Eye (tissue), 1 donor: ENCODE data around the gene CMTM2.
"Not testable (repeated sequence)": the region's sequence is repeated elsewhere in the genome, so short reads cannot be mapped to it uniquely, and the experiment has no call there.

Source experiments
- DNase-seq: peaks from one replicate; pipeline ENCODE4 v3.0.0-alpha.2; 2015

Gene CMTM2

DNA sequence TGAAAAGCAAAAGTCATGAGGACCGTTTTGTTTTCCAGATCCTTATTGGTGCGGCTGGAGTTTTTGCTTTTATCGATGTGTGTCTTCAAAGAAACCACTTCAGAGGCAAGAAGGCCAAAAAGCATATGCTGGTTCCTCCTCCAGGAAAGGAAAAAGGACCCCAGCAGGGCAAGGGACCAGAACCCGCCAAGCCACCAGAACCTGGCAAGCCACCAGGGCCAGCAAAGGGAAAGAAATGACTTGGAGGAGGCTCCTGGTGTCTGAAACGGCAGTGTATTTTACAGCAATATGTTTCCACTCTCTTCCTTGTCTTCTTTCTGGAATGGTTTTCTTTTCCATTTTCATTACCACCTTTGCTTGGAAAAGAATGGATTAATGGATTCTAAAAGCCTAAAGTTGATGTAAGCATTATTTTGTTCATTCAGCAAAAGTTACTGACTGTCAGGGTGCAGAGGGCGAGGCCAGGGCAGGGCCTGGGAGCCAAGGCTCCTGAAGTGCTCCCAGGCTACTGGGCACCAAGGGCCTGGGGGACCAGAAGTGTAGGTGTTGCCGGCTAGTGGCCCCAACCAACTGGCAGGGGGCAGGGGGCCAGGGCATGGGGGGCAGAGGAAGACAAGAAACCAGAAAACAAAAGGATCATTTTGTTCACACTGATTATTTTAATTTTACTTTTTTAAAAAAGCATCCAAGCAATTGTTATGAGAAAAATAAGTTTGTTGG lies 8.8 kb downstream of the CMTM2 start:
- DNase-seq = no peak

DNA sequence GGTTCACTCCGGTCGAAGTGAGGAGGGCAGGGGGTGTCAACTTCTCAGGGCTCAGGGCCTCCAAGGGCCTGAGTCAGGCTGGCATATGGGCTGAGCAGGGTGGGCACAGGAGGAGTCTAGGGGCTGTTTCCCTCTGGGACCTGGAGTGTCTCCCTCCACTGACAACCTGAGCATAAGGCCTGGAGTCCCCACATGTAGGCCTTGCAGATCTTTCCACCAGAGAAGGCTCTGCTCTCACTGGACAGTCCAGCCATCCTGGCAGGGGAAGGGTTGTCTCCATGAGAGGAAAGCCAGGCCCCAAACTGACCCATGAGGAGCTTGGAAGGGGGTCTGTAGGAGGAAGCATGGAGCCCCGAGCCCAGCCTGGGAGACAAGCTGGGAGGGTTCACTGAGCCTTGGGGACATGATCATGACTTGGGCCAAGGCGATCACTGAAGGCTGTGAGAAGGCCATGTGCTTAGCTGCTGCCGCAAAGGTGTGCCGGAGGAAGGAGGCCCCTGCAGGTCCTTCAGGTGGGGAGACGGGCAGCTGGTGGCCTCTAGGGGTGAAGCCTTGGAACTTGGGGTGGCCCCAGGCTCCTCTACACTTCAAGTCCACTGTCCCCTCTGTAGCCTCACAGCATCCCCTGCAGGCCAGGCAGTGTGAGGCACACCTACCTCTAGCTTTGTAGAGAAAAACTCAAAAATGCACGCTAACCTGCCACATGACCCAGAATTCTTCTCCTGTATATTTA lies 9.9 kb downstream of the CMTM2 start:
- DNase-seq = no peak

DNA sequence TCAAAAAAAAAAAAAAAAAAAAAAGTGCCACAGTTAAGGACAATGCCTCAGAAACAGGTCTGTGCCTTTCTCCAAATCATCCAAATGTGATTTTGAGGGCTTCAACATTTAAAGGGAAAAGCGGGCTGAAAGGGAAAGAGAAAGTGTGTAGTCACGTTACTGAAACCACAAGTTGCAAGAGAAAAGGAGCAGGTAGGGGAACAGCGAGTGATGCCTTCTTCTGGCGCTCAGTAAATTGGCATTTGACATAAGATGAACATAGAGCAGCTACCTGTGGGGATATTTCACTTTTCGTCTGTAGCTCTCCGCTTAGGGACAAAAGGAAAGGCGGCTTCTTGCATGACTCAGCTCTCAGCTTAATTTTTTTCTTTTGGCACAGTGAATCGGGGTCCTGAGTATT lies 11.1 kb downstream of the CMTM2 start:
- DNase-seq = no peak

DNA sequence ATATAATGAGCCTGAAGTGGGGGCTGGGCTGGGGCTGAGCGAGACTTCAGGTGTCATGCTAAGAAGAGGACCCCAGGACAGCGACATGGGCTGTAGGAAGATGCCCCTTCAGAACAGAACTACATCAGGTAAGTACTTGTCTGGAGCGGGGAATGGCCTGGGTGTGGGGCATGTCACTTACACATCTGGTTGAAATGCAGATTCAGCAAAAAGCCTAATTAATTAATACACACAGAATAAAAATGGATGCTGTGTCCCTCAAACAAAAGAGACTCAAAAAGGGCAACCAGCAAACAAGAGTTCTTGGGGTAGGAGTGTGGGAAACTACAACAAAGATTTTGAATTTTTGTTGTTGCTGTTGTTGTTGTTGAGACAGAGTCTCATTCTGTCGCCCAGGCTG lies 11.8 kb downstream of the CMTM2 start:
- DNase-seq = no peak

DNA sequence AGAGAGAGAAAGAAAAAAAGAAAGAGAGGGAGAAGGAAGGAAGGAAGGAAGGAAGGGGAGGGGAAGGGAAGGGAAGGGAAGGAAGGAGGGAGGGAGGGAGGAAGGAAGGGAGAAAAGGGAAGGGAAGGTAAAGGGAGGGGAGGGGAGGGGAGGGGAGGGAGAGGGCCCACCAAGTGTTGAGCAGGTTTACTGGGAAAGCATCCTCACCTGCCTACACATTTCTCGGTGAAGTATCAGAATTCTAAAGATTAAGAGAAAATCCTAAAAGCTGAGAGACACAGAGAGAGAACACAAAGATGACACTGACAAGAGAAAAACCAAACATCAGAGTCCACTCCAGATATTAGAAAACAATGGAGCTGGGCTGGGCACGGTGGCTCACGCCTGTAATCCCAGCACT lies 13.0 kb downstream of the CMTM2 start:
- DNase-seq = no peak

DNA sequence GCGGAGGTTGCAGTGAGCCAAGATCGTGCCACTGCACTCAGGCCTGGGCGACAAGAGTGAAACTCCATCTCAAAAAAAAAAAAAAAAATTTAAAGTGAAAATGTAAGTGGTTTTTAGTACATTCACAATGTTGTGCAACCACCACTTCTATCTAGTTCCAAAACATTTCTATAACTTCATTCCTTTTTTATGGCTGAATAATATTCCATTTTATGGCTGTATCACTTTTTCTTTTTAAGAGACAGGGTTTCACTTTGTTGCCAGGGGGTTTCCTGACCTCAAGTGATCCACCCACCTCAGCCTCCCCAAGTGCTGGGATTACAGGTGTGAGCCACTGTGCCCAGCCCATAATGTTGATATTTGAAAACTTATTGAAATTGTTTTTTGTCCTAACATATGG lies 13.6 kb downstream of the CMTM2 start:
- DNase-seq = no peak

DNA sequence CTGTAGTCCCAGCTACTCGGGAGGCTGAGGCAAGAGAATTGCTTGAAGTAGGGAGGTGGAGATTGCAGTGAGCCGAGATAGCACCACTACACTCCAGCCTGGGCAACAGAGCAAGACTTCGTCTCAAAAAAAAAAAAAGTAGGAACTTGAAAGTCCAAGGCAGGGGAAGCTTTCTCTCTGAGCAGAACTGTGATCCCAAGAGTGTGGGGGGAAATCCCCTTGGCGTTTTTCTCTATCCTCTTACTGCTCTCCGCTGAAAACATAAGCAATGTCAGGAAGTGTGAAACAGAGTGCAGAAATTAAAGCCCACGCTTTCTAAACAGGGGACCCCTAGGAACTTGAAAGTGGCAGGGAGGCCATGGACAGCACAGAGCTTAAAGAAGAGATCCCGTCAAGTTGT lies 15.5 kb downstream of the CMTM2 start:
- no peak for DNase-seq

DNA sequence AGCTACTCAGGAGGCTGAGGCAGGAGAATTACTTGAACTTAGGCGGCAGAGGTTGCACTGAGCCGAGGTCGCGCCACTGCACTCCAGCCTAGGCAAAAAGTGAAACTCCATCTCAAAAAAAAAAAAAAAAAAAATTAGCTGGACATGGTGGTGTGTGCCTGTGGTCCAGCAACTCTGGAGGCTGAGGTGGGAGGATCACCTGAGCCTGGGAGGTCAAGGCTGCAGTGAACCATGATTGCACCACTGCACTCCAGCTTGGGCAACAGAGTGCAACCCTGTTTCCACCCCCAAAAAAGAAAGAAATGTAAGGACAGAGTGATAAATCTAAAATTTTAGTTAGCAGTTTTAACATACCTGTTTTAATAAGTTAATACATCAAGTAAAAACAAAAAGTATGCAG lies 17.3 kb downstream of the CMTM2 start:
- DNase-seq = not testable (repeated sequence)

DNA sequence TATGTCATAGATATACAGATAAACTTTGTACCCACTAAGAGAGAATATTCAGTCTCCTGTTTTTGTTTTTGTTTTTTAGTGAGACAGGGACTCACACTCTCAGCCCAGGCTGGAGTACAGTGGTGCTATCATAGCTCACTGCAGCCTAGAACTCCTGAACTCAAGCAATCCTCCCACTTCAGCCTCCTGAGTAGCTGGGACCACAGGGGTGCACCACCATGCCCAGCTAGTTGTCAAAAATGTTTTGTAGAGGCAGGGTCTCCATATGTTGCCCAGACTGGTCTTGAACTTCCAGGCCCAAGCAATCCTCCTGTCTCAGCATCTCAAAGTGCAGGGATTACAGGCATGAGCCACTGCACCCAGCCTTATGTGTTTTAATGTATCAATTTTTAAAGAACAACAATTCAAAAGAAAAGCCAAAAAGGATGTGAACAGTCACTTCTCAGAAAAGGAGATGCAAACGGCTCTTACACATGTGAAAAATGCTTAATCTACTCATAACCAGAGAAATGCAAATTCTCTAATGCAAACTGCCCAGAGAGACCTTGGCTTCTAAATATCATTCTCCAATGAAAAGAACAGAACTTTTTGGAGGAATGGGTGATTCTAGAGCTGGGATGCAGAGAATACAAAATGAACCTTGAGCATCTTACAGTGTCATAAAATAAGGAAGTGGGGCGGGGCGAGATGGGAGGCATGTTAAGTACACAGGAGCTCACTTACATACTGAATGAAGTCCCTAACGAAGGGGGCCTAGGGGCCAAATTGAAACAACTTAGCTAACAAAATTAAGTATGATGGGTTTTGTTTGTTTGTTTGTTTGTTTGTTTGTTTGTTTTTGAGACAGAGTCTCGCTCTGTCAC lies 18.0 kb downstream of the CMTM2 start:
- DNase-seq = no peak

DNA sequence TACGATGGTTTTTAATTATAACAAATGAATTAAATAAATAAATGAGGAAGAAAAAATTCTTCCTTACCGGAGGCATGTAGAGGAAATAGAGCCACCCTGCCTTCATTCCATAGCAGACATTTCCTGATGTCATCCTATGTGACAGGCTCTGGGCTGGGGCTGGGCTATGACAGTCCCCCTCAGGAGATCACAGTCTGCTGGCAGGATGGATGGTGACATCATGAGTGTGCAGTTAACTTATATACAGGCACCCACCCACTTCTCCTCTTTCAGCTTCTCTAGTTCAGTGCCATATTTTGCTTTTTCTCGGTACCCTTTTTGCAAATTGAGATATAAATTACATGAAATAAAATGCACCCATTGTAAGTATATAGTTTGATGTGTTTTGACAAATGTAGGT lies 18.8 kb downstream of the CMTM2 start:
- DNase-seq = no peak

DNA sequence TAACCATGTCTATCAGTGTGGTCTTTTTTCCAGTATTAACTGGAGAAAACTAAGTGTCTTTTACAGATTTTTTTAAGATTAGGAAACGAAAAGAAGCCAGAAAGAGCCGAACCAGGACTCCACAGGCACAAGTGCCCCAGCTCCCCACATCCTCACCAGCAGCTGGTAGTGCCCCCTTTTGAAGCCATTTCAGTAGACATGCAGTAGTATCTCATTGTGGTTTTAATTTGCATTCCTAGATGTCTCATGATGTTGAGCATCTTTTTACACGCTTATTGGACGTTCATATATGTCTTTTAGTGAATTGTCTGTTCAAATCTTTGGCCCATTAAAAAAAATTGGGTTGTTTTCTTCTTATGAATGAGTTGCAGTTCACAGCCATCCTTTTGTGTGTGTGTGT lies 20.5 kb downstream of the CMTM2 start:
- no peak for DNase-seq

DNA sequence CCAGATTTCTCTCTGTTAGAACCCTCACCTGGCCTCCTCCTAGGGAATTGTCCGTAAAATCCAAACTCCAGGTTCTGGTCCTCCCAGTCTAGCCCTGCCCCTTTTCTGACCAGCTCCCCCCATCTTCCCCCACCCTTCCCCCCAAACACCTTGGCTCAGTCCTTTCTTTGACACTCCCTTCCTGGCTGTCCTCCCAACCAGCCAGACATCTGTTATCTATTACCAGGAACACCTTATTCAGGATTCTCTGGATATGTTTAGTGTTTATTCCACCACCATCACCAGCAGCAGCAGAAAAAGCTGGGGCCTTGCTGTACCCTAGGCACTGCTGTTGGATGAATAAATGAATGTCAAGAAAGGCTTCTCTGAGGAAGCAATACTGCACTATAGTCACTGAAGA lies 21.2 kb downstream of the CMTM2 start:
- no peak for DNase-seq

DNA sequence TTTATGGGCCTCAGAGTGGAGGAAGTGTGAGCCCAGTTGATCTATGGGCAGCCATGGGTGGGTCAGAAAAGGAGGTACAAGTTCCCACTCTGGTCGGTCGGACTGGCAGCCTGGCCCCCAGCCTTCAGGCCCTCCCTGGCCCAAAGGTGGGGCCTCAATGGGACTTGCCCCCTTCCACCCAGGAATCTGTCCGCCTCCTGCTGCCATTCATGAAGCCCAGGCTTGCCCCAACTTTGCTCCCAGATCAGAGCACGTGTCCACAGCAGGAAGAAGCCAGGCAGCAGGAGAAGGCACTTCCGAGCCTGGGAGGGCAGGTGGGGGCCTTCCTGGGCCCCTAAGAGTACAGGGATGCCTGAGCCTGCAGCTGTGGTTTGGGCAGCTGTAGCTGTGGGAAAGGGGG lies 22.2 kb downstream of the CMTM2 start:
- no peak for DNase-seq

DNA sequence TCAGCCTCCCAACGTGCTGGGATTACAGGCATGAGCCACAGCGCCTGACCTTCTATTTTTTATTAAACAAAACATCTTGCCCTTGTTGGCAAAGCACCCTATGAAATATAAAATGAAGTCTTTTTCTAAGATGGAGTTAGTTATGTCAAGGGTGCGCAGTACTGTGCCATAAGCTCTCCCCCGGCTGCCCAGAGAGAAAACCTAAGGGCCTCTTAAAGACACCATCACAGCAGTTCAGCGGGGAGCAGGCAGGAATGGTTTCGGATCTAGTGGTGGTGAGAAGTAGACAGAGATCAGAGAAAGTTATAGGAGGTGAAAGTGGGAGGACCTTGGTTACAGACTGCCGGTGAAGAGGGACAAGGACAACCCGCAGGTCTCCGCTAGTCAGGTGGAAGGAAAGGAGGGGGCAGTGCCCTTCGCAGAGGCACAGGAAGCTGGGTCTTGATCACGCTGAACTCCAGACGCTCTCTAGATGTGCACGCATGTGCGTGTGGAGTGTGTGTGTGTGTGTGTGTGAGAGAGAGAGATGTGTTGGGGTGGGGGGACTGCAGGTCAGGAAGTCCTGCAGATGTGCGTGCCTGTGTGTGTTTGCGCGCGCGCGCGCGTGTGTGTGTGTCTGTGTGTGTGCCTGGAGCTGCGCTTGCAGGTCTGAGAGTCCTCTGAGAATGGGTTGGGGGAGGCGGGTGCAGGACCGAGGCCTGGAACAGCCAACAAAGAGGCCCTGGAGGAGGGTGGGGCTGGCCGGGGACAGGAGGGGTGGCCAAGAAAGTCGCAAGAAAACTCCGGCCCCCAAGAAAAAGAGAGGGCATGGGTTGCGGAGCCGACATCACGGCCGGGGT lies 24.5 kb downstream of the CMTM2 start:
- DNase-seq = peak; percentile 92

DNA sequence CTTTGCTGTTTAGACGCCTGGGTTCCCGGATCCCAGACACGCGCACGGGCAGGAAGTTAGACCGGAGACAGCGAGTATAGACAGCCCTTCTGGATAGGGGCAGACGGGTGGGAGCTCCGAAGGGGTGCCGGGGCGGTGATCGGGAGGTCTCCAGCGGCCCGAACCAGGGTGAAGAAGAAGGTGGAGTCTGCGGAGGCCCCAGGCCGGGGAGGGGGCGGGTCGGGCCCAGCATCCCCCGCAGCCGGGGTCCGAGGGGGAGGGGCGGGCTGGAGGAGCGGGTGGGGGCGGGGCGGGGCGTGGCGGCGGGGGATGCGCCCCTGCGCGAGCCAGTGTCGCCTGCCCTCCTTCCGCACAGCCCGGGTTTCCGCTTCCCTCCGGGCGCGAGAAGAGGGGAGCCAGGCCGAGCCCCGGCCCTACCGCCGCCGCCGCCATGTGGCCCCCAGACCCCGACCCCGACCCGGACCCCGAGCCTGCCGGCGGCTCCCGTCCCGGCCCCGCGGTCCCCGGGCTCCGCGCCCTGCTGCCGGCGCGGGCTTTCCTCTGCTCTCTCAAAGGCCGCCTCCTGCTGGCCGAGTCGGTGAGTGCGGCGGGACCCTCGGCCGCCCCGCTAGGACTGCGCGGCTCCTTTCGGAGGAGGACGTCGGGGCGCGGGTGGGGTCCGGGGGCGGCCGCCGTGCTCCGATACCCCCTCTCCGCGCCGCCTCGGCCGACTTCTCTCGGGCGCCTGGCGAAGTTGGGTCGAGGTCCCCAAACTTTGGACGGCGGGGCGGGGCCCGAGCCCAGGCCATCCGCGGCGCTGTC lies 25.3 kb downstream of the CMTM2 start, which contains the start of gene CMTM3:
Gene CMTM3 (plus strand): TSS at position 329 of the 801 bp plus-strand sequence. CDS start 102 bp downstream, at position 431.
- DNase-seq = peak; percentile 91

DNA sequence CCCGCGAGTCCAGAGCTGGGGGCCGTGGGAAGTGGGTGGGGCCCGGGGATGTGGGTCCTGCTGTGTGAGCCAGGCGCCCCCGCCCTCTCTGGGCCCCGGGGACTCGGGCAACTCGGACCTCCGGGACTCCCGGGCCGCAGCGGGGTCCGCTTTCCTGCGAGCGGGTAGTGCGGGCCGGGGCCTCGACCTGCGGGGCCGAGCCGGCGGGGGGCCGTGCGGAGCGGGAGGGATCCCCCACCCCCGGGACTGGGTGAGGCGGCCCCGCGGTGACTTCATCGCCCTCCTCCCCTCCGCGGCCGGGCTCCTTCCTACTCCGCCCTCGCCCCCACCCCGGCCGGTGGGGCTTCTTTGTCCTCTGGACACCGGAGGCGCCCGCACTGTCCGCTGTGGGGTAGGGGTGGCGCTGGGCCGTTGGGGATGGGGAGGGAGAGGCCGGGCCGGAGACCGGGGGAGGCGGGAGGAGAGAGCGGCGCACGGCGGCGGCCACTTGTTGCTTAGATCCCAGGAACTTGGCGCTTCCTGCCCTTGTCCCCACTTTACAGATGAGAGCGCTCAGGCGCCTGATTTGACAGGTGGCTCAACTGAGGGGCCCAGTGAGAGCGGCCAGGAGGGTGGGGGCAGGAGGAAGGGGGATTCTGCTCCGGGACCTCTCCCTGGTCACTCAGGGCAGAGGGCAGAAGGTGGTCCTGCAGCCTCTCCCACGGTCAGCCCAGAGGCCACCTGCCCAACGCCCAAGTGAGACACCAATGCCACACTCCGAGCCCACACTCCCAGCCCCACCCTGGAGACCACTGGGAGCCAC lies 26.1 kb downstream of the CMTM2 start:
- DNase-seq = peak; percentile 71

DNA sequence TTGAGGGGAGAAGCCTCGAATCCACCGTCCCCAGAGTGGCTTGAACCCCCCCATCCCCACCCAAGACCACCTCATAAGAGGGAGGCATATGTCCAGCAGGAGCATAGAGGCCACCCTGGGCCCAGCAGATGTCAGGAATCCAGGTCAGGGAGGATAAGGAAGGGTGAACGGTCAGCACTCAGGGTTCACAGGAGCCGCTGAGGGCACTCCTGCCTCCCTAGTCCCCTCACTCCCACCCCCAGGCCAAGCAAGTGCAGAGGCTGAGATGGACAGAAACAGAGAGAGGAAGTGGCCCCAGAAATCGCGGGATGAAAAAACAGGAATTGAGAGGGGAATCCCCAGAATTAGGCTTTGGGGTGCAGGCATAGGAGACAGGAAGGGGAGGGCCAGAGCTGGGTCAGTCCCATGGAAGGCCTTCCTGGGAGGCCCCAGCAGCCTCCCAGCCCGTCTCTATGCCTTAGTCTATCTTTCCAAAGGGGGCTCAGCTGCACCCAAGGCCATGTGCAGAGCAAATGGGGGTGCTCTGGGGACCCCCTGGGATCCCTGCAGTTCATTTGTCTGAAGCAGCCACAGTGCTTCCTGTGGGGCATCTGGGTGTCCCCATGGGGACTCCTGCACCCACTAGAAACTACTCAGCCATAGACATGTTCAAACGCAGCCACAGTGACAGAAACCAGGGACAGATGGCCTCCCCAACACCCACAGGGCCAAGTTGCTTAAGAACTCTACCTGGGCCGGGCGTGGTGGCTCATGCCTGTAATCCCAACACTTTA lies 26.9 kb downstream of the CMTM2 start:
- no peak for DNase-seq

DNA sequence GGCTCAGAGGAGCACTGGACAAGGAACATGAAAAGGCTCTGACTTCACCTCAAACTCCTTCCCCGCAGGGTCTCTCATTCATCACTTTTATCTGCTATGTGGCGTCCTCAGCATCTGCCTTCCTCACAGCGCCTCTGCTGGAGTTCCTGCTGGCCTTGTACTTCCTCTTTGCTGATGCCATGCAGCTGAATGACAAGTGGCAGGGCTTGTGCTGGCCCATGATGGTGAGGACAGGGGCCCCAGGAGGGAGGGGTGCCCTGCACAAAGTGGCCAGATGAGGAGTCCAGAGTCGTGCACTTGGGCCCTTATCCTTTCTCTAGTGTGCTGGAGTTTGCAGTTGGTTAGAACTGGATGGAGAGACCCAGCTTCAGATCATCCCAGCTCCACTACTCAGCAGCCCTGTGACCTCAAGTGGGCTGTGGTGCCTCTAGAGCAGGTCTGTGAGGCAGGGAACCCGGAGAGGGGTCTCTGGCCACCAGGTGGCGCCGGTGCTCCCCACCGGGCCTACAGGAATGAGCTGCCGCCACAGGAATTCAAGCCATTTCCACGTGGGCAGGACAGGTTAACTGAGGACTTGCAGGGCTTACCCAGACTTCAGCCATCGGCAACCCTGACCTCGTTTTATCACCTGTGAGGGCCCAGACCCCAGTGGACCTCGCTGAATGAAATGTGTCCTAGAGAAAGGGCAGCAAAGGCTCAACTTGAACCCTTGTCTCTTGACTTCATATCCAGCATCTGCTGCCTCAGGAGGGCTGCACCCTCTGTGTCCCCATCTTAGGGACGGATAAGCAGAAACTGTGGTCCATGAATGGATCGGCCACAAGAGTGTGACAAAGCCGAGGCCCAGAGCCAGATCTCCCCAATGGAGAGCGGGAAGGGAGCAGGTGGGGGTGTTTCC lies 29.2 kb downstream of the CMTM2 start:
- DNase-seq = peak; percentile 92

DNA sequence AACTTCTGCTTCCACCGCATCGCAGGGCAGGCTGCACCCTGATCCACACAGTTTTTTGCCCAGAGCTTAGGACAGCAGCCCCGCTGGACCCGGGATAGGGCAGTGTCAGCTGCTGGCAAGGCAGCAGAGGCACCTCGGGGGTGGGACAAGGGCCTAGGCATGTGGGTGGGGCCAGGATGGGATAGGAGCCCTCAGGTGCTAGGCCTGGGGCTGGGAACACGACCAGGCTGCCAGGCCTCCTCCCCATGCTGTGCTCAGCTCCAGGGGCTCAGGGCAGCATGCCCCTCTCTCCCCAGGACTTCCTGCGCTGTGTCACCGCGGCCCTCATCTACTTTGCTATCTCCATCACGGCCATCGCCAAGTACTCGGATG lies 29.9 kb downstream of the CMTM2 start:
- DNase-seq = no peak
